ENCODE measurements around the gene SMIM38.
"Not testable (repeated sequence)": the region's sequence is repeated elsewhere in the genome, so short reads cannot be mapped to it uniquely, and the experiment has no call there.

SMIM38 gene

GRCh38 chr11:69127884-69128283 is 27.9 kb upstream of the SMIM38 start:
- no peak for TF ChIP-seq ZNF274 (IDR thresholded peaks at IDR 0.05; ENCODE audit: low read depth, low read length)
- H3K4me3 ChIP-seq (ENCODE audit: low read length), result no peak overlapping the region

DNA sequence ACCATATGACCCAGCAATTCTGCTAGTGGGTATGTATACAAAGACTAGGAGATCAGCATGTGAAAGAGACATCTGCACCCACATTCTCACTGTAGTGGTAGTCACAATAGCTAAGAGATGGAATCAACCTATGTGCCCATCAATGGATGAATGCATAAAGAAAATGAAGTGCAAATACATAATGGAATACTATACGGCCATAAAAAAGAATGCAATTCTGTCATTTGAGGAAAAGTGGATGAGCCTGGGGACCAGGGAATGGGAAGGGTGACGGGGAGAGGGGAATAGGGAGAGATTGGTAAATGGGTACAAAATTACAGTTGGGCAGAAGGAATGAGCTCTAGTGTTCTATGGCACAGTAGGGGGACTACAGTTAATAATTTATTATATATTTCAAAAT is 26.7 kb upstream of the SMIM38 start:
- no peak for TF ChIP-seq ZNF274 (IDR thresholded peaks at IDR 0.05; ENCODE audit: low read depth, low read length)
- H3K4me3 ChIP-seq (ENCODE audit: low read length), result no peak overlapping the region

DNA sequence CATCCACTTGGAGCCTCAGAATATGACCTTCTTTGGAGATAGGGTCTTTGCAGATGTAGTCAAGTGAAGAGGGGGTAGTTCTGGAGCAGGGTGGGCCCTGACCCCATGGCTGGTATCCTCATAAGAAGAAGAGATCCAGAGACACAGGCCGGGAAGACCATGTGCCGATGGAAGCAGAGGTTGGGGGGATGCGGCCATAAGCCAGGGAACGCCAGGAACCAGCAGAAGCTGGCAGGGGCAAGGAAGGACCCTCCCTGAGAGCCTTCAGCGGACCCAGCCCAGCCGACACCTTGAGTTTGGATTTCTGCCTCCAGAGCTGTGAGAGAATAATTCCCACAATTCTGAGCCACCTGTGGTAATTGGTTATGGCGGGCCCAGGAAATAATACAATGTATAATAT is 26.1 kb upstream of the SMIM38 start:
- no peak for TF ChIP-seq ZNF274 (IDR thresholded peaks at IDR 0.05; ENCODE audit: low read depth, low read length)
- H3K4me3 ChIP-seq (ENCODE audit: low read length), result no peak overlapping the region

- H3K4me3 ChIP-seq (ENCODE audit: low read length), result no peak overlapping the region
- TF ChIP-seq ZNF274 (IDR thresholded peaks at IDR 0.05; ENCODE audit: low read depth, low read length), result no peak
Observed at GRCh38 chr11:69130654-69131053, 25.1 kb upstream of the SMIM38 start.

DNA sequence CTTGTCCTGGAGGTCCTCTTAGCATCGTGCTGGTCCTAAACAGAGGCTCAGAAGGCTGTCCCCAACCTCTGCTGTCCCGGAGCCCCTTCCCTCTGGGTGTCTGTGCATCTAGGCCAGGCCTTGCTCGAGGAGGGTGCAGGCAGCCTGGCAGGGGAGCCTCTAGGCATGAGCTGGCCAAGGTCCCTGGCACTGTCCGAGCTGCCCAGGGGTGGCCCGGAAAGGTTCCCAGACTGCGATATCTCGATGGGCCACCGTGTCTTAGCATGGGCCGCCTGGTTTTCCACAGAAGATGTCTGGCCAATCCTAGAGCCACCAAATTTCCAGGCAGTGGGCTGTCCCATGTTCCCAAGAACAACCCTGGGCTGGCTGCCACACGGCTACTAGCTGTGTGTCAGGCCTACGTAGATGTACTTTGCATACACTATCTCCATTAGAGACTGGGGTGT is 24.6 kb upstream of the SMIM38 start:
- no peak for TF ChIP-seq ZNF274 (IDR thresholded peaks at IDR 0.05; ENCODE audit: low read depth, low read length)
- H3K4me3 ChIP-seq (ENCODE audit: low read length), result no peak overlapping the region

GRCh38 chr11:69131644-69132300 is 24.0 kb upstream of the SMIM38 start:
- TF ChIP-seq ZNF274 (IDR thresholded peaks at IDR 0.05; ENCODE audit: low read depth, low read length), result no peak
- no peak overlapping the region for H3K4me3 ChIP-seq (ENCODE audit: low read length)

DNA sequence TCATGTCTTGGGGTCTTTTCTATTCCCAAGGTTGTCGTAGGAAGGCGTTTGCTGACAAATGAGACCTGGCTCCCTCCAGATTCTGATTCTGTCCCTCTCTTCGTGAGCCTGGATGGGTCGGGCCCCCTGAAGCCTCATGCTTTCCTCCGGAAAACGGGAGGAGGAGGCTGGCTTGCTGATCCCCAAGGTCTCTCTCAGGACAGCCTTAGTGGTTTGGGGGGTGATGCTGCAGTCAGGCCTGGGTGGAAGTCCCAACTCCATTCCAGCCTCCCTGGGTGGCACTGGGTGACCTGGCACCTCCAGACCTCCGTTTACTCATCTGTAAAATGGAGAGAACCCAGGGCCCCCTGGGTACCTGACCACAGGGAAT is 23.4 kb upstream of the SMIM38 start:
- TF ChIP-seq ZNF274 (IDR thresholded peaks at IDR 0.05; ENCODE audit: low read depth, low read length), result no peak
- H3K4me3 ChIP-seq (ENCODE audit: low read length), result no peak overlapping the region

DNA sequence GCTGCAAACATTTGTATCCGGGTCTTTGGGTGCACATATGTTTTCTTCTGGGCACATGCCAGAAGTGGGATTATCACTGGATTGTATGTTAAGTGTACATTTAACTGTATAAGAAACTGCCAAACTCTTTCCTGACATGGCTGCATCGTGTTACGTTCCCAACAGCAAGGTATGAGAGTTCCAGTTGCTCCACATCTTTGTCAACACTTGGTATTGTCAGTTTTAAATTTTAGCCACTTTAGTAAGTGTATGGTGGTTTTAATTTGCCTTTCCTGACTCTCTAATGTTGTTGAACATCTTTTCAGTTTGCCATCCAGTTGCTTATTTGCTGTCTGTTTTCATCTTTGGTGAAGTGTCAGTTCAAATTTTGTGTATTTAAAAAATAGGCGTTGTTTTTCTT is 22.5 kb upstream of the SMIM38 start:
- H3K4me3 ChIP-seq (ENCODE audit: low read length), result no peak overlapping the region
- no peak for TF ChIP-seq ZNF274 (IDR thresholded peaks at IDR 0.05; ENCODE audit: low read depth, low read length)

- not testable (repeated sequence) for H3K4me3 ChIP-seq (ENCODE audit: low read length)
Observed at GRCh38 chr11:69134182-69134581, 21.6 kb upstream of the SMIM38 start.

GRCh38 chr11:69134957-69135356 is 20.8 kb upstream of the SMIM38 start:
- no peak overlapping the region for H3K4me3 ChIP-seq (ENCODE audit: low read length)
- TF ChIP-seq ZNF274 (IDR thresholded peaks at IDR 0.05; ENCODE audit: low read depth, low read length), result no peak

DNA sequence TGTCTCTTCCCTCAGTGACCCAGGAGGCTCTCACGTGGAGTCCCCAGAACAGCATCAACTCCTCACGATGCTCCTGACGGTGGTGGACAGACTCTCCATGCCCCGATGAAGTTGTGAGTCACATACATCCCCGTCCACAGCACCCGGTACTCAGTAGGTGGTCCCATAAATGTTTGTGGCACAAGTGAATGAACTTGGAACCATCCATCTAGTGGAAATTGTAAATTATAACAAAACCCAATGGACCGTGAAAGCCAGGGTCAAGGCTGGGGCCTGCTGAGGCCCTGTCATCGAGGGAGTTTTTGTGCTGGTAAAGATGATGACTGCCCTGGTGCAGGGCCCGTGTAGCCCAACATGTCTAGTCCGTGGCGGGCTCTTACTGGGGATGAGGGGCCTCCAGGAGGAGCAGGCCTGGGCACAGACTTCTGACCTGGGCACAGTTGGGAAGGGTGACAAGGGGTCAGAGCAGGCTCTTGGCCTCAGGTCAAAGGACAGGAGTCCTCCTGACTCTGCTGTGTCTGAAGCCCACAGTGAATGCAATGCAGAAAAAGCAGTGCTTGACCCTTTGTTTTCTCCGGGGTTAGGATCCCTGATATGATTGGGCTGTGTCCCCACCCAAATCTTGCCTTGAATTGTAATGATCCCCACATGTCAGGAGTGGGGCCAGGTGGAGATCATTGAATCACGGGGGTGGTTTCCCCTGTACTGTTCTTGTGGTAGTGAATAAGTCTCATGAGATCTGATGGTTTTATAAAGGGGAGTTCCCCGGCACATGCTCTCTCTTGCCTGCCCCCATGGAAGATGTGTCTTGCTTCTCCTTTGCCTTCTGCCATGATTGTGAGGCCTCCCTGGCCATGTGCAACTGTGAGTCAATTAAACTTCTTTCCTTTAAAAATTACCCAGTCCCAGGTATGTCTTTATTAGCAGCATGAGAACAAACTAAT is 20.0 kb upstream of the SMIM38 start:
- no peak for TF ChIP-seq ZNF274 (IDR thresholded peaks at IDR 0.05; ENCODE audit: low read depth, low read length)

GRCh38 chr11:69136471-69136870 is 19.3 kb upstream of the SMIM38 start:
- no peak for TF ChIP-seq ZNF274 (IDR thresholded peaks at IDR 0.05; ENCODE audit: low read depth, low read length)
- H3K4me3 ChIP-seq (ENCODE audit: low read length), result no peak overlapping the region

More for the DNA sequence above, 20.0 kb upstream of the SMIM38 start:
- no peak overlapping the region for H3K4me3 ChIP-seq (ENCODE audit: low read length)

DNA sequence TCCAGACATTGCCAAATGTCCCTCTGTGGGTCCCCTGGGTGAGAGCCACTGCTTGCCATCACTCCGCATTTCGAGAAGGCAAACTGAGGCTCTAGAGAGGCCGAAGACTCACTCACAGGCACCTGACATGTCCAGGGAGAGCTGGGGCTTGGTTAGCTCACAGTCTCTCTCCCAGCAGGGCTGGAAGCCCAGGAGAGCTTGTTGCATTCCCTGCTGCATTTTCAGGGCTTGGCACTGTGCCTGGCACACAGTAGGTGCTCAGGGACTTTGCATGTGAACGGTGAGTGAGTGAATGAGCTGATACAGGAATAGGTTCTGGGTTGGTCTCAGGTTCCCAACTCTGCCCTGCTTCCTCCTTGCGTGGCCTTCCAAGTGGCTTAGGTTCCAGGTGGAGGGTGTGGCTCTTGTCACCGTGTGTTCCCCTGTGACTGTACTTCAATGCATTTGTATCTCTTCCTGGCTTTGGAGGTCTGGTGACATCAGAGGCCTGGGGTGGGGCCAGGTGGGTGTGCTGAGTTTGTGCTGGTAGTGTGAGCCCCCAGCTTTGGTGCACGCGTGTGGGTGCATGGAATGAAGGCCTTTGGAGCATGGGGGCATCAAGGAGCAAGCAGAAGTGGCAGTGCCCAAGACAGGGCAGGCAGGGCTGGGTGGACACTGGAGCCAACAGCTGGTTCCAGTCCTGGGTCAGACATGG is 18.4 kb upstream of the SMIM38 start:
- H3K4me3 ChIP-seq (ENCODE audit: low read length), result no peak overlapping the region
- no peak for TF ChIP-seq ZNF274 (IDR thresholded peaks at IDR 0.05; ENCODE audit: low read depth, low read length)

DNA sequence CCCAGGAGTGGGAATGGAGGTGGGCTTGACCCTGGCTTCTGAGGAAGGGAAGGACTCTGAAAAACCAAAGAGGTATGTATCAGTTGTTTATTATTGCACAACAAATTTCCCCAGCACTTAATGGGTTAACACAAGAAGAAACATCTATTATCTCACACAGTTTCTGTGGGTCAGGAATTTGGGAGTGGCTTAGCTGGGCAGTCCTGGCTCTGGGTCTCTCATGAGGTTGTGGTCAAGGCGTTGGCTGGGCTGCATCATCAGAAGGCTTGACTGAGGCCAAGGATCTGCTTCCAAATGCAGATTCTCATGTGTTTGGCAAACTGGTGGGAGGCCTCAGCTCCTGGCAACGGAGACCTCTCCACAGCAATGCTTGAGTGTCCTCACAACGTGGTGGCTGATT is 17.5 kb upstream of the SMIM38 start:
- TF ChIP-seq ZNF274 (IDR thresholded peaks at IDR 0.05; ENCODE audit: low read depth, low read length), result no peak
- no peak overlapping the region for H3K4me3 ChIP-seq (ENCODE audit: low read length)

- not testable (repeated sequence) for H3K4me3 ChIP-seq (ENCODE audit: low read length)
Observed at GRCh38 chr11:69140161-69140560, 15.6 kb upstream of the SMIM38 start.
